ENCODE measurements around the gene RFX3. TPM values are rescaled to one million over a fixed set of nuclear protein-coding genes. Genes with fewer than 3 reads are reported as not detected.

Gene RFX3
- total RNA-seq, 1 experiment from 2014 or later = 4.5 TPM

GRCh38 chr9:3447788-3448187 is 78.0 kb downstream of the RFX3 start:
- Histone ChIP-seq H3K36me3 (ENCODE audit: low read depth, low read length) (no peaks in the 10 kb centered on the region), H3K27ac (ENCODE audit: low read length) (no peak overlapping the region), H3K79me2 (ENCODE audit: low read length) (no peaks in the 10 kb centered on the region), H2AFZ (ENCODE audit: low read length) (no peak overlapping the region), H3K9ac (ENCODE audit: low read length) (no peak overlapping the region), H3K27me3 (ENCODE audit: low read length) (no peaks in the 10 kb centered on the region), H3F3A (ENCODE audit: low read length, unreplicated experiment) (no peaks in the 10 kb centered on the region), H3K9me2 (replicated peaks; ENCODE audit: low read length) (no peaks in the 10 kb centered on the region), H3K9me3 (ENCODE audit: low read length) (no peaks in the 10 kb centered on the region), H3K4me3 (ENCODE audit: low read length) (no peak overlapping the region), H4K20me1 (ENCODE audit: low read length) (no peaks in the 10 kb centered on the region), H3K4me2 (ENCODE audit: low read length) (no peak overlapping the region), H3K4me1 (ENCODE audit: insufficient read depth, low read length) (no peaks in the 10 kb centered on the region)
- ChIA-PET POLR2A (ENCODE audit: unreplicated experiment) (no interaction called here), CTCF (no interaction called here)
- BruUV-seq (replicated peaks) = no TSS peak
- DNase-seq (no peak), ATAC-seq (no peak)
- intact Hi-C loops (cut with micrococcal nuclease) = no loop called here
- TF ChIP-seq EZH2 (IDR thresholded peaks at IDR 0.05; ENCODE audit: low read length, unreplicated experiment) (no peak), EZH2phosphoT487 (IDR thresholded peaks at IDR 0.05; ENCODE audit: borderline replicate concordance, low read length) (no peak), CTCF (conservative IDR thresholded peaks at IDR 0.05; ENCODE audit: low read depth, low read length) (no peak)

- H3K4me1 ChIP-seq (ENCODE audit: insufficient read depth, low read length) = no peaks in the 10 kb centered on the region
- no peak overlapping the region for H3K9ac ChIP-seq (ENCODE audit: low read length)
- H3F3A ChIP-seq (ENCODE audit: low read length, unreplicated experiment) = no peaks in the 10 kb centered on the region
- H3K27me3 ChIP-seq (ENCODE audit: low read length) = no peaks in the 10 kb centered on the region
- no TSS peak for BruUV-seq (replicated peaks)
- DNase-seq (no peak), ATAC-seq (no peak)
- no peaks in the 10 kb centered on the region for H3K9me3 ChIP-seq (ENCODE audit: low read length)
- no peaks in the 10 kb centered on the region for H3K9me2 ChIP-seq (replicated peaks; ENCODE audit: low read length)
- intact Hi-C loops (cut with micrococcal nuclease) = no loop called here
- H2AFZ ChIP-seq (ENCODE audit: low read length) = no peak overlapping the region
- TF ChIP-seq EZH2phosphoT487 (IDR thresholded peaks at IDR 0.05; ENCODE audit: borderline replicate concordance, low read length) (no peak), CTCF (conservative IDR thresholded peaks at IDR 0.05; ENCODE audit: low read depth, low read length) (no peak), EZH2 (IDR thresholded peaks at IDR 0.05; ENCODE audit: low read length, unreplicated experiment) (no peak)
- no peak overlapping the region for H3K27ac ChIP-seq (ENCODE audit: low read length)
- H3K79me2 ChIP-seq (ENCODE audit: low read length) = no peaks in the 10 kb centered on the region
- CTCF ChIA-PET = no interaction called here
- H3K36me3 ChIP-seq (ENCODE audit: low read depth, low read length) = no peaks in the 10 kb centered on the region
- H3K4me2 ChIP-seq (ENCODE audit: low read length) = no peak overlapping the region
- H3K4me3 ChIP-seq (ENCODE audit: low read length) = no peak overlapping the region
- POLR2A ChIA-PET (ENCODE audit: unreplicated experiment) = no interaction called here
- no peaks in the 10 kb centered on the region for H4K20me1 ChIP-seq (ENCODE audit: low read length)
Measured at GRCh38 chr9:3447143-3447542, 78.7 kb downstream of the RFX3 start.

DNA sequence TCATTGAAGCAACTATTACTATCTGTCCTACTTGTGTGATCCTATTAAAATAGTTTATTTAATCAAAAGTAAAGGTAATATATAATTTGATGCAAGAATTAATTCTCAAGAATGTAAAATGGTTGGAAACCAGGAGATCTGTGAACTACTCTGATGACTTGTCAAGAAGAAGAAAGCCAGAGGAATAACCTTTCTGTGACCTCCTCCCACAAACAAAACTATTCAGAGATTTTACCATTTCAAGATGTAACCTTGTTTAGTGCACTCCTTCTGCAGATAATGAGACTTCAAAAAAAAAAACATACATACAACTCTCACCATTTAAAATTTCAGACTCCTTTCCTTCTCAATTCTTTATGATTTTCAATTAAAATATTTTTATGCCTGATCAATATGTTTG is 79.5 kb downstream of the RFX3 start:
- H3K4me1 ChIP-seq (ENCODE audit: insufficient read depth, low read length) = no peaks in the 10 kb centered on the region
- no peaks in the 10 kb centered on the region for H3K79me2 ChIP-seq (ENCODE audit: low read length)
- ChIA-PET CTCF (no interaction called here), POLR2A (ENCODE audit: unreplicated experiment) (no interaction called here)
- no peaks in the 10 kb centered on the region for H3K9me3 ChIP-seq (ENCODE audit: low read length)
- H4K20me1 ChIP-seq (ENCODE audit: low read length) = no peaks in the 10 kb centered on the region
- H2AFZ ChIP-seq (ENCODE audit: low read length) = no peak overlapping the region
- ATAC-seq (no peak), DNase-seq (no peak)
- no peaks in the 10 kb centered on the region for H3K27me3 ChIP-seq (ENCODE audit: low read length)
- H3K4me2 ChIP-seq (ENCODE audit: low read length) = no peak overlapping the region
- intact Hi-C loops (cut with micrococcal nuclease) = no loop called here
- no peak overlapping the region for H3K9ac ChIP-seq (ENCODE audit: low read length)
- BruUV-seq (replicated peaks) = no TSS peak
- no peaks in the 10 kb centered on the region for H3K36me3 ChIP-seq (ENCODE audit: low read depth, low read length)
- H3F3A ChIP-seq (ENCODE audit: low read length, unreplicated experiment) = no peaks in the 10 kb centered on the region
- TF ChIP-seq EZH2phosphoT487 (IDR thresholded peaks at IDR 0.05; ENCODE audit: borderline replicate concordance, low read length) = no peak
- no peak for TF ChIP-seq CTCF (conservative IDR thresholded peaks at IDR 0.05; ENCODE audit: low read depth, low read length)
- TF ChIP-seq EZH2 (IDR thresholded peaks at IDR 0.05; ENCODE audit: low read length, unreplicated experiment) = no peak
- no peak overlapping the region for H3K27ac ChIP-seq (ENCODE audit: low read length)
- H3K4me3 ChIP-seq (ENCODE audit: low read length) = no peak overlapping the region
- no peaks in the 10 kb centered on the region for H3K9me2 ChIP-seq (replicated peaks; ENCODE audit: low read length)
